HG03045 (cell line): ENCODE data around the gene DAPK1.
"Not testable (repeated sequence)": the region's sequence is repeated elsewhere in the genome, so short reads cannot be mapped to it uniquely, and the experiment has no call there.

ENCODE experiments used
- ATAC-seq: cut with Tn5 transposase; IDR thresholded peaks from one replicate; pipeline ENCODE4 v1.9.1; 2021; ENCODE audit warnings: mild to moderate bottlenecking, moderate library complexity; ENCODE audit not compliant: unreplicated experiment

Gene DAPK1

DNA sequence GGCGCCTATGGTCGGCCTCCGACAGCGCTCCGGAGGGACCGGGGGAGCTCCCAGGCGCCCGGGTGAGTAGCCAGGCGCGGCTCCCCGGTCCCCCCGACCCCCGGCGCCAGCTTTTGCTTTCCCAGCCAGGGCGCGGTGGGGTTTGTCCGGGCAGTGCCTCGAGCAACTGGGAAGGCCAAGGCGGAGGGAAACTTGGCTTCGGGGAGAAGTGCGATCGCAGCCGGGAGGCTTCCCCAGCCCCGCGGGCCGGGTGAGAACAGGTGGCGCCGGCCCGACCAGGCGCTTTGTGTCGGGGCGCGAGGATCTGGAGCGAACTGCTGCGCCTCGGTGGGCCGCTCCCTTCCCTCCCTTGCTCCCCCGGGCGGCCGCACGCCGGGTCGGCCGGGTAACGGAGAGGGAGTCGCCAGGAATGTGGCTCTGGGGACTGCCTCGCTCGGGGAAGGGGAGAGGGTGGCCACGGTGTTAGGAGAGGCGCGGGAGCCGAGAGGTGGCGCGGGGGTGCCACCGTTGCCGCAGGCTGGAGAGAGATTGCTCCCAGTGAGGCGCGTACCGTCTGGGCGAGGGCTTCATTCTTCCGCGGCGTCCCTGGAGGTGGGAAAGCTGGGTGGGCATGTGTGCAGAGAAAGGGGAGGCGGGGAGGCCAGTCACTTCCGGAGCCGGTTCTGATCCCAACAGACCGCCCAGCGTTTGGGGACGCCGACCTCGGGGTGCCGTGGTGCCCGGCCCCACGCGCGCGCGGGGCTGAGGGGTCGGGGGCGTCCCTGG lies 561 bp downstream of the DAPK1 start:
- peak; percentile 30 for ATAC-seq

DNA sequence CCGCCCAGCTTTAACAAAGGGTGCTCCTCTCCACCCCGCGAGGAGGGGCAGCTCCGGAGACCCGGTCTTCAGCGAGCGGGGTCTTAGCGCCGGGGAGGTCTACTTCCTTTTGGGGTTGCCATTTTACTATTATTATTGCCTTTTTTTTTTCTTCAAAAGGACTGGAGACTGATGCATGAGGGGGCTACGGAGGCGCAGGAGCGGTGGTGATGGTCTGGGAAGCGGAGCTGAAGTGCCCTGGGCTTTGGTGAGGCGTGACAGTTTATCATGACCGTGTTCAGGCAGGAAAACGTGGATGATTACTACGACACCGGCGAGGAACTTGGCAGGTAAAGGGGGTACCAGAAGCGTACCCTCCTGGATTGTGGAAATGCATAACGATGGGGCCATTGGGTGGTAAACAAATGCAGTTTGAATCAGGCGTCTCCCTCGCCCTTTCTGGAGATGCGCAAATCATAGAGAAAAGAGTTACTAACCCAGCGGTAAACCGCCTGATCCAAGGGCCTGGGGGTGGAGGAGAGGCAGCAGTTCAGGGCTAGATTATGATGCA lies 1.2 kb downstream of the DAPK1 start:
- no peak for ATAC-seq

DNA sequence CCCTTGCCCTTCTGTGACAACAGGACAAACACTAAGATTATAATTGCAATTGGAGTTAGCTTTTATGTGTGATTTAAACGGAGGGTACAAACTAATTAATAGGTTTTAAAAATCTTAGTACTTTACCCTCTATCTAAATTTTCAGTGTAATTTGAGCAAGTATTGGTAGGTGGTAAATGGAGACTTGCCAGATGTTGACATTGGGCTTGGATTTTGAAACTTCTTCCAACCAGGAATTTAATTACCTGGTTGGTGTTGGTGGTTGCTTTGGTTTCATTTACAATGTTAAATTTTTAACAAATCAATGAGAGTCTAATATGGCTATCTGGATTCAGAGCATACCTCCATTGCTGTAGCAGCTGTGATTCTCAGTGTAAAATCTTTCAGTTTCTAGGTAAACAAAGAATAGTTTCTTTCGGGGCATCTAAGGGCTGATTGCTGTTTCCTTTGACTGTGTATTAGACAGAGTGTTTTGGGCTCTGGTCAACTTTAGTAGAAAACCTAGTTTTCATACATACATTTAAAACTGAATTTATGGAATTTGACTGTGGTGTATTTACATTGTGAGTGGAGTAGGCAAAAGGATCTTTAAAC lies 1.9 kb downstream of the DAPK1 start:
- ATAC-seq: peak; percentile 37

DNA sequence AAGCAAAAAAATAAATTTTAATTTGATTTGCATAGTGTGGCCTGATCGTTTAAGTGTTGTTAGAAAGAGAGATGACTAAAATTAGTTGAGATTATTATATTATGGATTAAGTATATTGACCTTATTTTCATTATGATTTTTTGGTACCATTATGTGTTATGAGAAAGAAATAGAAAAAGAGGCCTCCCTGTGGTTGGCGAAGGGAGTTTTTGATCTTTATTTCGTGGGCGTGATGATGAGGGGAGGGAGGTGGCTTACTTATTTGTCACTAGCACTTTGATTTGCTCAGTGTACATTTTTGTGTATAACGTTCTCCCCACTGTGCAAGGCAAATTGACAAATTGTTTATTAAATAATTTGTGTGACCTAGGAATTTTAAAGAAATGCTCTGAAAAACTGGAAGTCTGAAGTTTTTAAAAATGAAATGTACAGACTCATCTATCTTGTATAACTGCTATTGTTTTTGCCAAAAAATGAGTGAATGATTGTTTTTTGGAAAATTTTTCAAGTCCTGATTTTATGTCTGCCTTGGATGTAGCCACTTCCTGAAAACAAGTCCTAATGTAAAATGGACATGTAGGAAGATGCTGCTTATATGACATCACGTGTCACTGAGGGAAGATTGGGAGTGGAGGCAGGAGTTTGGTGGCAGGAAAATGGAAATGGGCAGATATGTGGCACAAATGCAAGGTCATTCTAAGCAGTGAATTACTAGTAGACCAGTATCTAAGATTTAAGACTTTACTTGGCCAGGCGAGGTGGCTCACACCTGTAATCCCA lies 3.0 kb downstream of the DAPK1 start:
- ATAC-seq: no peak

DNA sequence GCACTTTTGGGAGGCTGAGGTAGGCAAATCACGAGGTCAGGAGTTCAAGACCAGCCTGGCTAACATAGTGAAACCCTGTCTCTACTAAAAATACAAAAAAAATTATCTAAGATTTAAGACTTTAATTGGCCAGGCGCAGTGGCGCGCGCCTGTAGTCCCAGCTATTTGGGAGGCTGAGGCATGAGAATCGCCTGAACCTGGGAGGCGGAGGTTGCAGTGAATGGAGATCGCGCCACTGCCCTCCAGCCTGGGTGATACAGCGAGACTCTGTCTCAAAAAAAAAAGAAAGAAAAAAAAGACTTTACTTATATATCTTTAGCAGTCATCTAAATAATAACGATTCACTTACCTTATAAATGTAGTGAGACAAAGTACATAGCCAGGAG lies 3.6 kb downstream of the DAPK1 start:
- ATAC-seq: not testable (repeated sequence)

DNA sequence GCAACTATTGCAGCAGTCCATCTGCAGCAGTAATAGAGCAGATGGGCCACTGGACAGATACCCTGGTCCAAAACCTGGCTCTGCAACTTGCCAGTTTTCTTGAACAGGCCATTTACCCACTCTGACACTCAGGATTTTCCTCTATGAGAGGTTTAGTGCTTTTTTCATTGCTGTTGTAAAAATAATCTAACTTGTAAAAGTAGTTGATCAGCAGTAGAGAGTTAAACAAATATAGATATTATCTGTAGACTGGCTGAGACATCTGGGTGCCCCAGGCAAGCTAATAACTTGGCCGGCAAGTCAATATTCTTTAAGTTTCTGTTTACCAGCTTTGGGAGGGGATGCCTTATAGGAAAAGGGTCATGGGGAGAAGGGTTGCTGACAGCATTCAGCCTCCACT lies 4.1 kb downstream of the DAPK1 start:
- no peak for ATAC-seq

DNA sequence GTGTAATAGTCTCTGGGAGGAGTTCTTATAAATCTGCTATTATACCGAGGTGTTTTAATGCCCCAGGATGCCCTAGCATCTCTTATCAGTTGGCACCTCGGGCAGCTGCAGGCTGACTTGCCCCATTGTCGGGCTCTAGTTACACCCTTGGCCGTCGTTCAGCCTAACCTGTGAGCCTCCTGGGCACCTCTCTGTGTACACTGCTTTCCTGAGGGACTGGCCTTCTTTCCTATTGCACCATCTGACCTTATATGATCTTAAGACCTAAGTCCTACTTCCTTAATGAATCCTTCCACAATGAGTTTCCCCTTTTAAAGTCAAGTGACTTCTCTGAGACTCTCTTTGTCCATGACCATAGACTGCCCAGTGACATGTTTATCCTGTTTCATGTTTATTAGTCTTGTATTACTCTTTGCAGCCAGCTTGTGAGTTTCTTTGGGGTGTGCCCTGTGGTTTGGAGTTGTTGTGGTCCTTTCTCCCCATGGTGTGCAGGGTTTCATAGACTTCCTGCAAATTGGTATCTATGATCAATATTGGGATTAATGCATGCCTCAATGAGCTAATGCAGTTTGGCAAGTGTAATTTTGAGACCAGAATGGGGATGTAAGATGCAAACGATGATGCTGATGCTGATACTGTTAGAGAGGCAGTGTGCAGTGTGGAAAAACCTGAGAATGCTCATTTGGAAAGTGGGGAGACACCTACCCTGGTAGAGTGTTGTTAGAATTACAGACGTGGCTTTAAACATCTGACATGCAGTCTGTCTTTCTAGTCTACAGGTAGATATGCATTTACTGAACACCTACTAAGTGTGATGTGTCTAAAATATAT lies 4.9 kb downstream of the DAPK1 start:
- ATAC-seq: no peak

DNA sequence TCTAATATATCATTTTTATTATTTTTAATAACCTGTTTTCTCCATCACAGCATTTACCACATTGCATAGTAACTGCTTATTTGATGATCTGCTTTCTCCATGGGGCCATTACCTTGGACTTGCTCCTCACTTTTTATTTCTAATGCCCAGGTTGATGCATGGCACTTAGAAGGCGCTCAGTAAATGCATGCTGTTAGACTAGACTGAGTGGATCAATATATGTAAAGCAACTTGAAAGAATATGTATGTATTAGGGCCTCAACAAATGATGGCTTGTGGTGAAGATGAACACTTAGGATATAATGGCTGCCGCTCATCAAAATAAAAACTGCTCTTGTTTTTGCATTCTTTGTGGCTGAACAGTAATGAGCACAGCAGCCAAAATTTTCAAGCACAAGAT lies 5.8 kb downstream of the DAPK1 start:
- ATAC-seq: no peak

DNA sequence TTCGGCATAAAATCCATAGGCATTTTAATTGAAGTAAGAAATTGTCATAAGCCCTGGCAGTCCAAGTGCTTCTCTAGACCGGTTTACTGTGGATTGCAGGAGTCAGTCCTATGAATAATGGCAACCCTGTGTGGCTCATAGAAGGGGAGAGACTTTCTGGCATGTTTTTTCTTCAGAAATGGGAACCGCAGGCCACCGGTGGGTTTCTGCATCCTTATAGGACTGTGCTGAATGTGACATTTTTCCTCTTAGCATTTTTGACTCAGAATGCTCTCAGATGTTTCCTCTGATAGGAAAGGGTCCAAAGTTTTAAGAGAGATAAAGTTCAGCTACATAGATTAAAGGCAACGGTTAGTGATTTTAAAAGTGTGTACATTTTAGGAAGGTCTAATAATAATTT lies 6.3 kb downstream of the DAPK1 start:
- no peak for ATAC-seq

DNA sequence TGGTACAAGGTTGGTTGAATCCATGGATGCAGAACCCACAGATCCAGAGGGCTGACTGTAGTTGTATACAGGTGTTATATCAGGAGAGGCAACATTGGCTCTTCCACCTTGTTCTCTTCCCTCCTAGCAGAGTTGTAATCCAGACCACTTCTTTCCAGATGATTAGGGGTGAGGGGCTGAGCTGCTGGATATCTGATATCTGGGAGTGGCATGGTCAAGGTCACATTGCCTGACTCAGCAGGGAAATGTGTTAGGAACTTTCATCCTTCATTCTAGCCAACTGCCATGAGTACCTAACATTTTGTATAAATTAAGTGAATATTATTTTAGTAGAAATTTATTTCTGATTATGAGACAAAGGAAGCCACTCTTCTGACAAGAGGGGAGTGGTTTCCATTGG lies 7.3 kb downstream of the DAPK1 start:
- ATAC-seq: no peak

DNA sequence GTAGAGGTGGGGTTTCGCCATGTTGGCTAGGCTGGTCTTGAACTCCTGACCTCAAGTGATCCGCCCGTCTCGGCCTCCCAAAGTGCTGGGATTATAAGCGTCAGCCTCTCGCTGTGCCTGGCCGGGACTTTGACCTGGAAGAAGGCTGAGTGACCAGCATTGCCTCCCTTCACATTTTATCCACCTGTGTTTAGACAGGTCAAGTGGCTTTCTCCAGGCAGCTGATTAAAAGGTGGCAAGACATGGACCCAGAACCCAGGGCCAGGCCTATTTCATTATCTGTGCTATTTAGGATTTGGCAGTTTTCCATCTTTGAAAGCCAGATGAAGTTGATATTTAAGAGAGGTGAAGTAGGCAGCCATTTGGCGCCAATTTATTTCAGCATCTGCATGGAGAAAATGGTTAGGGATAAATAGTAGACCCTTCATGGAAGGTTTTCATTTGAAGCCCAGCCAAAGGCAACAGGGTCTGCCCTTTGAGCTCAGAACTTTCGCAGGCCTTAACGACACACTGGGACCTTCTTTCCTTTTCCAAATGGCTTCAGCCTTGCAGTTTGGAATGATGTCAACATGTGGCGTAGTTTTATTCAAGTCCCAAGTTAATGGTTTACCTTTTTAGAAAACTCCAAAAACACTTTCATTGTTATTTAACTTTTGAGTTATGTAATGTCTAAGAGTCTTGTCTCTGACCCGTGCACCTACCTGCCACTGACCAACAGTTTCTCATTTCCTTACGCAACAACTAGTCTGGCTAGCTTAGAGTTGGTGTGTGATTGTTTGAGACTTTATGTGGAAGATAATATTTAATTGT lies 8.4 kb downstream of the DAPK1 start:
- ATAC-seq: no peak

DNA sequence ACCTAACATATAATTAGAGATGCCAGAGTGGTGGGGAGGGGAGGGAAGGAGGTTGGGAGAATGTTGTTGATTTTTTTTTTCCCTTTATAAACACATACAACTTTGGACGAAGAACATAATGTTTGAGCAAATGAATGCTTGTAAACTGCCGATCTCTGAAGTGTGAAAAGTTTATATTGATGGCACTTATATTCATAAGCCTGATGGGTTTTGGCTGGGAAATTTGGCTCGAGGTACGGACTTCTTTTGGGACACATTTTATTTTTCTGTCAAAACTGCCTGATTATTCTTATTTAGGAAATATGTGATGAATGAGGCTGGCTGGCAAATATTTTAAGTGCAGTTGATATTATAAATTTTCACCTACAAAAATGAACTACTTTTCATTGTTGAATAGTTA lies 9.9 kb downstream of the DAPK1 start:
- no peak for ATAC-seq

DNA sequence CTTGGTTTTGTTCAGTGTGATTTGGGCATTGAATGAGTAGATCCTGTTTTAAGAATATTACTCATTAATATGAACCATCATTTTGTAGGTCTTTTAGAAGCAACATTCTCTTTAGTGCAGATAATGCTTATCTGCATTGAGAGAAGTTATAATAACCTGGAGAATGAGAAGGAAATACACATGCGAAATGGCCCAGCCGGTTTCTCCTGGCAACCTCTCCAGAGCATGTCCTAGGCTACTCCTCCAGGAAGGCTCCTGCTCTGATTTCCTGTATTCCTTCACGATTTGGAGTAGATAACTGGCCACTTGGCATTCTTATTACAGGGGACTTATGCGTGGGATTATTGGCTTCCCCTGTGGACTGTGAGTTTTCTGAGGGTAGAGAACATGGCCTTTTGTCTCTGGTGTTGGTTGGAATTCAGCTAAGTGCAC lies 12.6 kb downstream of the DAPK1 start:
- ATAC-seq: no peak

DNA sequence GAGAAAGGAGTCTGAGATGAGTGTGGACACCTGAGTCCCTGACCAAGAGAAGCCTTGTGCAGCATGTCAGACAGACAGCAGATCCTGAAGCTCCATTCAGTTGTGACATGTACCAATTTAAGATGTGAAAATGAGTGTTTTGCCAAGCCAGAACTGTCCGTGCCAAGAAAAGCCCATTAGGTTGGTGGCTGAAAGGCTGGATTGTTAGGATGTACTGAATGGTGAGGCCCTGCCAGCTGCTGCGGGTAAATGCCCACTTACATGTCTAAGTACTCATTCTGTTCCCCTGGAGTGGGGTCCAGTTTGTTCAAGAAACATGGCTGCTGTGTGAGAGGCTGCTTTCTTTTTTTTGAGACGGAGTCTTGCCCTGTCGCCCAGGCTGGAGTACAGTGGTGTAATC lies 14.6 kb downstream of the DAPK1 start:
- ATAC-seq: no peak

DNA sequence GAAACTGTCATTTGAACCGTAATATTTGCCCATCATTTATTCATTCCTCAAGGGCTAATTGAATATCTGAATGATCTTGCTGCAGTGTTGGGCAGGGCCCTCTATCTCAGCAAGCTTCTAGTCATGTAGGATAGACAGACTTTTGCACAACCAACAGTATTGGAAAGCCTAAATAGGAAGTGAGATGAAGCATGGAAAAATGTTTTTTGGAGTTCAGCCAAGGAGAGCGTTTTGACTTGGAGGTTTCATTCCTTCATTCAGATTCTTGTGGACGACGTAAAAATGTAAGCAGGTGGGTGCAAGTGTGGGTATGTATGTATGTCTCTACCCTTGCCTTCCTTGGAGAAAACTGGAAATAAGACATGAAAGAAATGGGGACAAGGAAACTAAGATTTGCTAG lies 15.5 kb downstream of the DAPK1 start:
- ATAC-seq: no peak

DNA sequence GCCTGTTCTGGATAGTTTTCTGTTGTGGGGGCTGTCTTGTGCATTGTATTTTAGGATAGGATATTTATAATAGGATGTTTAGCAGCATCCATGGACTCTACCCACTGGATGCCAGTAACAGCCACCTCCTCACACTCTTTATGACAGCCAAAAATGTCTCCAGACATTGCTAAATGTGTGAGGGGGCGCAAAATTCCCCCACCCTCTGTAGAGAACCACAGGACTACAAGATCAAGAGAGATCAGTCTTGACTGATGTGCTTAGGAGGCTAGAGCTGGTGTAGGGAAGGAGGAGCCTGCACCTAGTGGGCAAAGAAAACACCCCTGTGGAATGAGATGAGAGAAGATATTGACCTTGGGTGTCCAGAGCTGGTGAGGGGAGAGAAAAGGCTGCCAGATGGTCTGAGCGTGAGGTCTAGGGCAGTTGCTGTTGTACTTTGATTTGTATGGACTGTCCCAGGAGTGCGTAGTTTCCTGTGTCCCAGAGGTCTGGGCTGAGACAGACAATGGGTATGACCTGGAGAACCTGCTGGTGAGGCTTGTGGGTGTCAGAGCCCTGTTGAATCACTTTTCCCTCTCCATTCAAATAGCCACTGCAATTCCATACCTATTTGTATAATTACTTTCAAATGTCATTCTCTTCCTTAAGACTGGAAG lies 16.3 kb downstream of the DAPK1 start:
- no peak for ATAC-seq

DNA sequence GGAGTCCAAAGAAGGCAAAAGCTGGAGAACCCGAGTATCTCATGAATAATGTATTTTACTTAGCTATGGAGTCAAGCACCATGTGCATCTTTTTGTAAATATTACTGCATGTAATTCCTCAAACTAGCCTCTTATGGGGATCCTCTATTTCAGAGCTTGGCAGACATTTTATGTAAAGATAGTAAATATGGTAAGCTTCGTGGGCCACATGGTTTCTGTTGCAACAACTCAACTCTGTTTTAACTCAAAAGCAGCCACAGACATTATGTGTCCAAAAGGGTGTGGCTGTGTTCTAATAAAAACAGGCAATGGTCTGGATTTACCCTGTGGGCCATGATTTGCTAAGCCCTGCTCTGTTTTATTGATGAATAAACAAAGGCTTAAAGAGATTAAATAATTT lies 17.3 kb downstream of the DAPK1 start:
- ATAC-seq: no peak

DNA sequence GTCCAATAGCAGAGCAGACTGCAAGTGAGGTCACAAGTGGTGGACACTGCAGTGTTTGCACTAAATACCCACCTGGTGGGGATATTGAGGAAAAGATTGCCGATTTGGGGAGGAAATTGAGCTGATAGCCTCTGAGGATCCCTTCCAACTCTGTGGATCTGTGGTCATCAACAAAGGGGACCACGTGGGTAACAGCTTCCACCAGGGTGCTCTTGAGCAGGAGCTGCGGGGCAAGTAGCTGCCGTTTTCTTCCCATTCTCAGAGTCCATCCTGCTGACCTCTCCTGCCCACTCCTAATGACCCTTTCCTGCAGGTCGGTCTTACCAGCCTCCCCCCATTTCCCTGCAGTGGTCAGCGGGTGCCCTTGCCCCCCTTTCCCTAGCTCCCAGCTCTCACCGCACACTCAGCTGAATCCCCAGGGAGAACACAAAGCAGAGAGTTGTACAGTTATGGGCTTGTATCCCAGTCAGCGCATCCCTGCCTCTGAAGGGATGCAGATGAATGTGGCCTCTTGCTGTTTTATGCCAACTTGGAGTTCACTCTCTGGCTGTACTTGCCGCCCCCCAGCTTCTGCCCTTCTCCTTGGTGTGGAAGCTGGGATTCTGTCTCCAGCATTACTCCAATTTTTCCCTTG lies 18.0 kb downstream of the DAPK1 start:
- no peak for ATAC-seq
